Head of caudate nucleus (tissue), 42 donors: ENCODE measurements around the gene NWD2.

Experiments
- DNase-seq, 42 donors: peaks; one replicate each; pipeline versions ENCODE4 v3.0.0 to v3.0.0-alpha.2; 2020 to 2021; ENCODE audit warnings: mixed read lengths in 7 of 42
- intact Hi-C: fragments of 100-400 bp; cut with DNase I; formaldehyde crosslinking; loops from one replicate; pipeline ENCODE4 v1.15.0; 2022

NWD2 gene

DNA sequence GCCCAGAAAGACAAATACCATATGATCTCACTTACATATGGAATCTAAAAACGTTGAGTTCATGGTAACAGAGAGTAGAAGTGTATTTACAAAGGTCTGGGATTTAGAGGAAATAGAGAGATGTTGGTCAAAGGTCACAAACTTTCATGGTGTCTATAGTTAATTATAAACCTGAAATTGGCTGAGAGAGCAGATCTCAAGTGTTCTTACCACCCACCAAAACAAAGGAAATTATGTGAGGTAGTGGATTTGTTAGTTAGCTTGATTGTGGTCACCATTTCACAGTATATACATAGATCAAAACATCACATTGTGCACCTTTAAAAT is 186.8 kb downstream of the NWD2 start:
- intact Hi-C loops: no loop called here
- DNase-seq: no peak

DNA sequence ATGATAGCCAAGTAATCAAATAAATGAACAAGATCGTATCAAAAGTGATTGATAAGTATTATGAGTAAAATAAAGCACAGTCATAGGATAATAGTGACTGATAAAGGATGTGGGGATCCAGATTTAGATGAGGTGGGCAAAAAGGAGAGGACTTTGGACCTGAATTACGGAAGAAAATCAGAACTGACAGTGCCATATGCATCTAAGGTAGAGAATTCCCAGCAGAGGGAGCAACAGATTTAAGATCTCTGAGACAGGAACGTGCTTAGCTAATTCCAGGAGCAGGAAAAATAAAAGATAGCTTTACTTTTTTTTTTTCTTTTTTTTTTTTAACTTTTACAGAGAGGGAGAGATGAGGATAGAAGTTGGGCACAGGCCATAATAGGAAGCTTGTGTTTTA is 189.9 kb downstream of the NWD2 start:
- no peak for DNase-seq
- intact Hi-C loops: no loop called here

DNA sequence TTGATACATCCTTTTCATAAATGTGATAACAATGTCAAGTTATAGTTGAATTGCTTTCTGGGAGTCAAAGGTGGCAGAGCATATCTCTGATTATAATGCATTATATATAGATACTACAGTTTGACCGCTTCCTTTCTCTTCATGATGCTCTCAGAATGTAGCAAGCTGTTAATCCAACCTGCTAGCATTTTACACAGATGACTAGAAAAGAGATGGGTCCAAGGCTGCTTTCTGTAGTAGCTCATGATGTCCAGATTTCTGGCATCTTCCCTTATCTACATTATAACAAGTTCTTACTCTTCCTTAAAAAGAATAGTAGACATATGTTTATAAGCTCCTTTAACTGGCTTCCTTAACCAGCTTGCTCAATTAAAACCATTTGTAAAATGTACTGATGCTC is 192.0 kb downstream of the NWD2 start:
- no peak for DNase-seq
- intact Hi-C loops: no loop called here

DNA sequence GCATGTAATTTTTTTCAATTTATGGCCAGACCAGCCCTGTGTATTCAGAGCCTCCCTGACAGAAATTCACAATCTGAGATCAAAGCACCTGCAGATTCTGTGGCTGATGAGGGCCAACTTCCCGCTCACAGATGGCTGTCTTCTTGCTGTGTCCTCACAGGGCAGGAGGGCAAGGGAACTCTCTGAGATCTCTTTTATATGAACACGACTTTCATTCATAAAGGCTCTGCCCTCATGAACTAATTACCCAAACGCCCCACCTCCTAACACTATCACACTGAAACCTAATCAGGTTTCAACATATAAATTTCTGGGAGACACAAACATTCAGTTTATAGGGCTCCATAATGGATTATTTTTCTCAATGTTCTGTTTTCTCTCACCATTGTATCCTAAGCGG is 192.6 kb downstream of the NWD2 start:
- intact Hi-C loops: no loop called here
- no peak for DNase-seq

DNA sequence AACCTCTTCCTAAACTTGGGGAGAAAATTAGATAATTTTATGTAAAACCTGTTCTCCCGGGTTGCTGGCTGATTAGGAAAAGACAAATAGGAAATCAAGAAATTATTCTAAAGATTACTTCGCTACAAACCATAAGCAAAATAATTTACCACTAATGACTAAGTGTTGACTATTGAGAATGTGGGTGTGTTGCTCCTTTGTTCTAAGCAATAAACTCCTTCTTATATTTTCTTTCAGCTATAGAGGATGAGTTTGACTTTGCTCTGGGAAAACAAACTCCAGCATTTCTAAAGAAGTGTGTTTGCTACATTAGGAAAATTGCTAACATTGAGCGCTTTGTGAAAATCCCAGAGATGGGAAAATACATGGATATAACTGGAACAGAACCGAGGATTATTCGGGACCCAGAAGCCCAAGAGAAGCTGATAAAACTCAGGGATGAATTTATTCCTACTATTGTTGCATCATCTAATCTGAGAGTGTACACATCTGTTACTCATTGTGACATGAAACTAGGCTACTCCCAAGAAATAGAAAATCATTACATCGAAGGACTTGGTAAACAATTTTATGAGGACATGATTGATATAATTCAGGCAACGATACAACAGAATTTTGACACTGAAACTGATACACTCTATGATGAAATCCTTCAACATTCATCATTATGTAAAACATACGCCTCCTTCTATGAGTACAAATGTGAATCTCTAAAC is 194.2 kb downstream of the NWD2 start:
- DNase-seq: no peak
- intact Hi-C loops: no loop called here

DNA sequence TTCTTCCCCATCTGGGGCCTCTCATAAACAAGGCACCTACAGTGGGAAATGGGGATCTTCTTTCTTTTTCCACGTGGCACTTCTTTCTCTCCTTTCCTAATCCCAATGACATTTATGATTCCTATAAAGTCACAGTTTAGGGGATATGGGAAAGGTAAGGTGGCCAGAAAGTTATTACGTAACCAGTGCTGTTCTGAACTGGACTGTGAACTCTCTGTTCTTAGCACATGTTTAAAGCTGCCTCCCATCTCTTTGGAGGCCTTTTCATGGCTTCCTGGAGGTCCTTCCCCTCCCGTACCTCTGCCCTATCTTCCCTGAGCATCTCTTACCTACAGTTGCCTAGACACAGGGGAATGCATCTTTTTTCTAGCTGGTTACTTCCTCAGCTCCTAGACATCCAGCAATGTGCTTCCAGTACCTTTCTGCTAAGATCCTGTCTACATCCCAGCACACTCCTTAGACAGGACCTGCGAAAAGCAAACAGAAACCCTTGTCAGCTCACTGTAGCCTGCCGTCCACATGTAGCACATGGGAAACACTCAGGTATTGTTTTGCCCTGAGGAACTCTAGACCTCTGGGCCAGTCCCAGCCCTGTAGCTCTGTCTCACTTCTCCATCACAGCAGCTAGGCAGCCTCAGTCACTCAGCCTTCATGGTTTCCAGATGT is 195.4 kb downstream of the NWD2 start:
- intact Hi-C loops: no loop called here
- DNase-seq: no peak

DNA sequence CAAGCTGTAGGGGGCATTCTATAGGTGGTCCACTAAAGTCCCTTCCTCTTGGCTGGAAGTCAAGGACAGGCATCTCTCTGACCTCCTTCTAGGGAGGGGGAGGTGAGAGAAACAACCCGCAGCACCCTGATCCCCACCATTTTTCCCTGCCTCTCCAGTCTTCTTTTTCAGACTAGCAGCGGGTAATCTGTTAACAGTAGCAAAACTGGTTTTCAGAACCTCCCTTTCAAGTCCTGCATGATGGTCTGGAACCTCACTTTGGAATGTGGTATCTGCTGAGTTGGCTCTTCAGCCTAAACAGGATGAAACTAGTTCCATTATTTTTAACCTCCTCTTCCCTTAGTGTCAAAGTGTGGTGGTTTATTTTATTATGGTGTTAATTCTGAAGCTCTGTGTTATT is 196.0 kb downstream of the NWD2 start:
- no peak for DNase-seq
- intact Hi-C loops: no loop called here

DNA sequence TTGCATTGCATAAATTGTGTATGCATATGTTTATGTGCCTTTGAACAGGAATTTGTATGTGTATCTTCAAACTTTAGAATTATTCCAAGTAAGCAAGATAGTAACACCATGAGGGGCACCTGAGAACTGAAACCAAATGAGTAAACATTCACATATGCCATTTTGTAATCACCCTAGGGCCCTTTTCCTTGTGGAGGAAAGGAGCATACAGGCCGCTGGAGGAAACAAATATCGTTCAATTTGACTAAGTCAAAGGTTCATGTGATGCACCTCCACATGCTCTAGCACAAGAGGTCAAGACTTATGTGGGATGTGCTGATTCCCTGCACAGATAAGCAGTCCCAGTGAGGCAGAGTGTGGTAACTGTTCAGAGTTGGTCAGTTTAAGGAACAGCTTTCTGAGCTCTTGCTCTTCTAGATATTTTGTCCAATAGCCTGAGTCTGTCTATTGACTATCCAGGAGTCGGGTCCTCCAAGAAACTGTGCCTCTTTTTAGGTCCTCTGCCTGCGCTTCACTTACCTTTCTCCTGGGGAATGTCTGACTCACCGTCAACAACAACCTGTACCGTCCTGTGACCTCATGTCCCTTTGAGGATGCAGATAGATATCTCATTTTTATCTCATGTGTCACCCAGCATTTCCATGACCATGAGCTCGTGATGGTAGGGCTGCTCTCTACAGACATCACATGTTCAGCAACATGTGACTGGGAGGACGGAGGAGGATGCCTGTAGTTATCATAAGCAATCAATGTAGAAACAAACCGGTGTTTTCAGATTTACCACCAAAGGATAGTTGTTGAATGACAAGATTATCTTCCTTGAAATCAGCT is 196.9 kb downstream of the NWD2 start:
- no peak for DNase-seq
- intact Hi-C loops: no loop called here

DNA sequence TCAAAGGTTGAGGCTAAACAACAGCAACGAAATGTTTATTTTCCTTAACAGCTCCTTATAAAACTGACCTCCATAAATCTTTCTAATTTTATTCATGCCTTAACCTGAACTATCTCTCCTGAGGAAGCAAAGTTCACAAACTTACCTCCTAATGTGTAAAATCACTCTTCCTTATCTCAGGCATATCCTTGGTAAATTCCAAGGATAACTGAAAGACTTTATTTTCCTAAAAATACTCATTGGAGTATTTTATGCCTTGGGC is 197.4 kb downstream of the NWD2 start:
- intact Hi-C loops: no loop called here
- no peak for DNase-seq

DNA sequence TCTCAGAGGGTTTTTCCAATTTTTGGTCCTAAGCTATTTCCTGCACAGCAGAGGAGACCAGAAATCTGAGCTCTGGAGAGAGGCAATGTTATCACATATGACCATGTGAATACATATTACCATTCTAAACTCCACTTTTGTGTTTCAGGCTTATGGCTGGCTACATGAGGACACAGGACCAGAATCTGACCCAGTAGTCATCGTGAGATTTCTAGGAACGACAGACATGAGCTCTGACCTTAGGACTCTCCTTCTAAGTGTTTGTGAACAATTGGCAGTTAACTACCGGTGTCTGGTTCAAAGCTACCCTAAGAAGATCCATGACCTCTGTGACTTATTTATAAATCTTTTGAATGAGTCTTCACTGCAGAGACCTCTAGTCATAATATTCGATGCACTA is 198.6 kb downstream of the NWD2 start:
- intact Hi-C loops: no loop called here
- no peak for DNase-seq

DNA sequence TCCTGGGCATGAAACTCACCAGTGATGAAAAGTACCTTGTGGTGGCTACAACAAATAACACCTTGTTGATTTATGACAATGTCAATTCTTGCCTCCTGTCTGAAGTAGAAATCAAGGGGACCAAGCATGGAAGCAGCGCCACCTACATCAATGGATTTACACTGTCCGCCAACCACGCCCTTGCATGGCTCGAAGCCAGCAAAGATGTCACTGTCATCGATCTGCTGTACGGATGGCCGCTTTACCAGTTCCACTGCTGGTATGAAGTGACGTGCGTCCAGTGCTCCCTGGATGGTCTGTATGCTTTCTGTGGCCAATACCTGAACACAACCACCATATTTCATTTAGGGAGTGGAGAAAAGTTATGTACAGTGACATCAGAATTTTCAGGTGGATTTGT is 200.5 kb downstream of the NWD2 start:
- DNase-seq: no peak
- intact Hi-C loops: no loop called here

DNA sequence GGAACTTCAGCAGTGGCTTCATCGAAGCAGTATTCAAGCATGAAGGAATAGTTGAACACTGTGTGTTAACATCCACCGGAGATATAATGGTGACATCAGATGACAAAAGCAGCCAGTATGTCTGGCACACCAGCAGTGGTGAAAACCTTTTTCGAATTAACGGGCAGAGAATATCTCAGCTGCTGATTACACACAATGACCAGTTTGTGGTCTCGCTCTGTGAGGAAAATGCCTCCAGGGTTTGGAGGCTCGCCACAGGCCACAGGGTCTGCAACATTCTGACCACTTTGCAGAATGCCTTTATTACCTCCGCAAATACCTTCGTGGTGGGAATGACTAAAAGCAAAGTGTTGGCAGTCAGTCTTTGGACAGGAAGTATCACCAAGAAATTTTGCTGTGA is 201.5 kb downstream of the NWD2 start:
- intact Hi-C loops: no loop called here
- DNase-seq: no peak

DNA sequence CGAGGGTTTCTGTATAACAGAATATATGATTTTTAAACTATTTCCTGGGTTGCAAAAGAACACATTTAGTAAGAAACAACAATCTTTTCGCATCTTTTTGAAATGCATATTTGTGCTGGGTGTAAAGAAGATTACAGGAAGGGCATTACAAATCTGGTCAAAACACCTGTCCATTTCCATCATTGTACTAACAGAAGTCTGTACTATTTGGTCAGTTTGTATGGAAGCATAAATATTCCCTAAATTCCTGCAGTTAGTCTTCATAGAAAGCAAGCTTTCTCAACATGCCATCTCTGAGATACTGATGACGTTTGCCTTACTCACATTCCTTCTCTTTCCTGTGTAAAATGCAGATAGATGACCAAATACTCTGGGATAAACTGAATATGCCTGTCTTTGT is 203.3 kb downstream of the NWD2 start:
- intact Hi-C loops: no loop called here
- DNase-seq: no peak

DNA sequence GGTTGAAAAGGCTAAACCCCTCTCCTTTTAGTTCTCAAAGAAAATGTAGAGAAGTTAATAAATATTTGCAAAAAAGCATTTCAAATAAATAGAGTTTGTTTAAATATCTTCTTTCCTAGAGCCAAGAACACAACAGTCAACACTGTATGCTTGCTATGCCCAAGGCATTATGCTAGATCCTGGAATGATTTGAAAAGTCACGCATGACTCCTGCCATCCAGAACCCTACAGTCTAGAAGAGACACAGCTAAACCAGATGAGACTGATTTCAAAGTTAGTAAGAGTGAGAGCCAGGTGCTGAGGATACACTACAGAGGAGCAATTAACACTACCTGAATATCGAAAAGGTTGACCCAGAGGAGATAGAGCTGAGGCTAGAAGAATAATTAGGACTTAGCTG is 205.8 kb downstream of the NWD2 start:
- intact Hi-C loops: no loop called here
- DNase-seq: no peak

DNA sequence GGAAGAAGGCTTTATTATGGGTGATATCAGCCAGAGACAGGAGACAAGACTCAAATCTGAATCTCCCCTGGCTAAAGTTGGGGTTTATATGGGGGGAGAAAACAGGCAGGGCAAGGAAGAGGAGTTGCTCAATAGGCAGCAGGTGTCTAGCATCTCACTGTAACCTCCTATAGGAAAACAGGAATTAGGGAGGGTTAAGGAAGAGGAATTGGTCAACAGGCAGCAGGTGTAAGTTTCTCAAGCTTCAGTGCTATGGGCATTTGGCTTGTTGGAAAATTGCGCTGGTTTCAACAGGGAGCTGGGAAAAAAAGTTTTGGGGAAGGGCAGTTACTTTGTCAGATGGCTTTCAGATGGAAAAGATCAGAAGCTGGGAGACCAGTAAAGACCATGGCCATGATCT is 206.4 kb downstream of the NWD2 start:
- DNase-seq: no peak
- intact Hi-C loops: no loop called here

DNA sequence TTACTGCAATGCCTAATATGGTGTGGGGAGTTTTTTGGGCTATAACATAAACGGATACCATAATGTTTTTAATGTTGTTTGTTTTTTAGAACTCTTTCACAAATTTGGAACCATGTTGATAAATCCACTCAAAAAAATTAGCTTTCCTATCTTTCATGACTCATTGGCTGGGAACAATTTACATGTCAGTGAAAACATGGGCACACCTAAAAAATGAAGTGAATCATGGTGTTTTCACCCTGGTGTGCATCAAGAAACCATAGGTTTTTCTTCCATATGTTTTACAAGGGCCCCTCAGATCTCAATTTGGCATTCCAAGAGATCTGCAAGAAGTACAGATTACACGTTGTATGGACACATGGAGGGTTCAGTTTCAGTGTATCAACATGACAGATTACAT is 207.1 kb downstream of the NWD2 start:
- DNase-seq: no peak
- intact Hi-C loops: no loop called here

DNA sequence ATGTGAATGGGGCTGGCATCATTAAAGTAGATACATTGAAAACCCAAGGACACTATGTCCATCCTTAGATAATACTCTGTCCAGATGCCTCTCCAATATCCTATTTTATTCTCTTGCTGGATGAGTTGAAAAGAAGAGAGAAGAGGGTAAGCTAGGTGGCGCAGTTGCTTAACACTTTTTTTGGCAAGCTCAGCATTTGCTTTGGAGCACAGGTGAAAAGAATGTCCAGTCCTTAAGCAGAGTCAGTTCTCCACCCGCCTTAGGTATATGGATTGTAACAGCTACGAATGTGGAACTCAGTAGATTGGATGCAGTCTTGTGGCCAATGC is 208.4 kb downstream of the NWD2 start:
- DNase-seq: peak in 39 of 42 donors; percentile 11 to 86 (median 64)
- intact Hi-C loops: no loop called here

DNA sequence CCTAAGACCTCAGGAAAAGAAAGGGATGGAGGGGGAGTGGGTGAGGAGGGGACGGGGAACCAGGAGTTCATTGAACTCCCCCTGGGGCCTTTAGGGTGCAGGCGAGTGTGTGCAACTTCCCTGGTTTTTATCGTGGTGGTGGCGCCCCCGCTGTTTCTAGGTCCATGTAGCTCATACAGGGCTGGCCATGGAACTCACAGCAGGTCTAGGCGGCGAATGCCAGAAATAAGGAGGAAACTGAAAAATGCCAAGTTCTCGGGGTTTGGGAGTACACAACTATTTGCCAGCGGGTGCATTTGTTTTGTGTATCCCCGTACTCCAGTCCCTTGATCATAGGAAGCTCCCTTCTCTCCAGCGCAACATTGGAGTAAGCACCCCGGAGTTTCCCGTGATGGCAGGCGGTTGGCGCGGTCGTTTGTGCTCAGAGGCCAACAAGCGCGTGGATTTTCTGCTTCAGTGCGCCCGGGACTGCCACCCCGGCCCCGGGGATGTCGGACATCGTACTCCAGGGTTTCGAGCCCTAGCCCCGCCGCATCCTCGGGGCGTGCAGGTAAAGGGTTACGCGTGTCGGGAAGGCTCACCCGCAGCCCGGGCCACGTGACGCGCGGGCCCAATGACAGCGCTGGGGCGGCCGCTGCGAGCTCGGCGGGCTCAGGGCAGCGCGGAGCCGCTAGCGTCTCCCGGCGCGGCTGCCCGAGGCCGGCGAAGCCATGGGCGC is 208.9 kb downstream of the NWD2 start:
- DNase-seq: peak; percentile 41 to 91 (median 79)
- intact Hi-C loops: no loop called here

DNA sequence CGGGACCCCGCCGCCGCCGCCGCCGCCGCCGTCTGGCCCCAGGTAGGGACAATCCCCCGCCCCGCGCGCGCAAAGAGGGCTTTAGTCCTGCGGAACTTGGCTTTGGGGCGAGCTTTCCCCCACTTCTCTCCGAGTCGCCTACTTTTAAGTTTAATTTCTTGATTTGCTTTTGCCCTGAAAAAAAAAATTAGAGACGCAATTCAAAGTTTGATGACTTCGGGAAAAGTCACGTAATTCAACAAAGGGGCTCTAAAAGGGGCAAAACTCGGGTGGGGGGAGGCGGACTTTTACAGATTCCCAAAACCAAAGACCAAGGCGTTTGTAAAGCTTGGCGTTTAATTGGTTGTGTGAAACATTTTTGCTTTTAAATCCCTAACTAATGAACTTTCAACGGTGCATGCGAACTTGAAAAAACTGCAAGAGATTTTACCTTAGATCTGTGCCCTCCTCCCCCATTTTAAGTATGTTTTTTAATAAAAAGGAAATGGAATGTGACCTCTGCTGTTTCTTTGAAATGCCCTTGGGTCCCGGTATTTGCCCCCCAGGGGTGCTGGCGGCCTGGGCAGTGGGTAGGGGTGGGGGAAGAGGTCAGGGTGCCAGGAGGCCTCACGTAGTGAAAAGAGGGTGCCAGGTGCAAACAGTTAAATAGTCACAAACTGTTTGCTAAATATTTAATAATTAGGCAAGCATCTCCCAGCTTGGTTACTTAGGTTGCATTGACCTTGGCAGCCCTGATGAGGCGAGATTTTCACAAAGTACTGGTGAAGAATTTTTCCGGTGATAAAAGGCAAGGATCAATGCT is 209.7 kb downstream of the NWD2 start:
- no peak for DNase-seq
- intact Hi-C loops: no loop called here
